A549 (cell line): Measurements from ENCODE around the gene NDUFV3. TPM values are rescaled to one million over a fixed set of nuclear protein-coding genes. Genes with fewer than 3 reads are reported as not detected.
"Not testable (repeated sequence)": the region's sequence is repeated elsewhere in the genome, so short reads cannot be mapped to it uniquely, and the experiment has no call there.

Source experiments
- ATAC-seq, 2 experiments: fragments of 200-7000 bp in 1 of 2; fragments of >200 bp in 1 of 2; cut with Nextera tagmentation in 1 of 2; cut with Tn5 transposase in 1 of 2; 3 replicates each; pipeline versions ENCODE4 v1.8.0 to v1.9.1; 2018 to 2020; ENCODE audit warnings: mild to moderate bottlenecking in 1 of 2, moderate library complexity in 1 of 2
- CTCF ChIA-PET: fragments of 300-600 bp; sonication (Branson Sonifier 250); formaldehyde crosslinking; extraction: SDS; loops from one replicate; lab custom pipeline; 2021; ENCODE audit warnings: antibody characterized with exemption, inconsistent platforms; lab: Yijun Ruan, JAX
- POLR2A ChIA-PET: fragments of 350-600 bp; formaldehyde crosslinking; extraction: SDS; loops from one replicate; lab custom pipeline; 2021; ENCODE audit warnings: antibody characterized with exemption, inconsistent platforms; lab: Yijun Ruan, JAX
- DNase-seq, 2 experiments: peaks; one replicate each; pipeline versions ENCODE4 v3.0.0 to v3.0.0-alpha.2; 2011 to 2016; ENCODE audit warnings: low read depth in 1 of 2, low spot score in 1 of 2
- FAIRE-seq: peaks from 2 replicates; lab custom pipeline; 2011; peaks lifted over from hg19 to GRCh38; lab: Jason Lieb, UNC
- H3K27ac ChIP-seq, 2 experiments: fragments of >200 bp; sonication (Bioruptor Twin); formaldehyde crosslinking; 3 replicates each; pipeline ENCODE4 v1.5.1; 2016 to 2017
- H3K4me1 ChIP-seq: fragments of >200 bp; sonication (Bioruptor Twin); formaldehyde crosslinking; 3 replicates; pipeline ENCODE4 v1.6.1; 2016
- H3K4me2 ChIP-seq: fragments of >200 bp; sonication (Bioruptor Twin); formaldehyde crosslinking; 3 replicates; pipeline ENCODE4 v1.6.1; 2016
- H3K4me3 ChIP-seq: fragments of >200 bp; sonication (Bioruptor Twin); formaldehyde crosslinking; 3 replicates; pipeline ENCODE4 v1.5.1; 2016
- H3K9me3 ChIP-seq: fragments of >200 bp; sonication (Bioruptor Twin); formaldehyde crosslinking; 3 replicates; pipeline ENCODE4 v1.6.1; 2016
- BCL3 ChIP-seq: fragments of >200 bp; sonication (Bioruptor Twin); formaldehyde crosslinking; IDR thresholded peaks from 3 replicates; pipeline ENCODE4 v1.6.1; 2016
- BHLHE40 ChIP-seq: IDR thresholded peaks from 2 replicates; pipeline ENCODE4 v1.6.1; 2012; ENCODE audit warnings: low read depth, low read length, inconsistent platforms
- CHD4 ChIP-seq: fragments of 200-600 bp; sonication (generic); IDR thresholded peaks from 2 replicates; pipeline ENCODE4 v1.6.1; 2016; ENCODE audit warnings: antibody characterized with exemption, mild to moderate bottlenecking, borderline replicate concordance
- FOSL2 ChIP-seq, 2 experiments: fragments of 450-650 bp in 1 of 2; fragments of >200 bp in 1 of 2; sonication (Bioruptor Twin) in 1 of 2; formaldehyde crosslinking; IDR thresholded peaks; 2 replicates each; pipeline versions ENCODE4 v1.5.0 to v1.6.1; 2016 to 2020; ENCODE audit warnings: mild to moderate bottlenecking in 1 of 2, moderate library complexity in 1 of 2
- HDAC2 ChIP-seq: fragments of 200-600 bp; sonication (generic); IDR thresholded peaks from 2 replicates; pipeline ENCODE4 v1.6.1; 2016
- JUN ChIP-seq, 2 experiments: fragments of >200 bp; sonication (Bioruptor Twin); formaldehyde crosslinking; IDR thresholded peaks; 2 replicates in 1 of 2; 3 replicates in 1 of 2; pipeline ENCODE4 v1.6.1; 2016 to 2017
- JUNB ChIP-seq: fragments of >200 bp; sonication (Bioruptor Twin); formaldehyde crosslinking; IDR thresholded peaks from 2 replicates; pipeline ENCODE4 v1.6.1; 2016
- KDM5A ChIP-seq: fragments of 200-600 bp; sonication (generic); IDR thresholded peaks from 2 replicates; pipeline ENCODE4 v1.6.1; 2016; ENCODE audit warnings: antibody characterized with exemption, mild to moderate bottlenecking
- MAFK ChIP-seq: fragments of 450-650 bp; IDR thresholded peaks from 2 replicates; pipeline ENCODE4 v1.6.1; 2014; ENCODE audit not compliant: partially characterized antibody
- MYC ChIP-seq: IDR thresholded peaks from 2 replicates; pipeline ENCODE4 v1.6.1; 2012; ENCODE audit warnings: mild to moderate bottlenecking, inconsistent platforms, low read length, improper control_type of control experiment, borderline replicate concordance
- PBX3 ChIP-seq: IDR thresholded peaks from 2 replicates; pipeline ENCODE4 v1.6.1; 2012
- PHF8 ChIP-seq: fragments of 200-600 bp; sonication (generic); IDR thresholded peaks from 2 replicates; pipeline ENCODE4 v1.6.1; 2016; ENCODE audit warnings: low read depth, mild to moderate bottlenecking, antibody characterized with exemption, moderate library complexity, borderline replicate concordance
- POLR2A ChIP-seq: IDR thresholded peaks from 2 replicates; pipeline ENCODE4 v1.6.1; 2012; ENCODE audit warnings: mild to moderate bottlenecking, low read length
- POLR2AphosphoS2 ChIP-seq: conservative IDR thresholded peaks from 2 replicates; pipeline ENCODE4 v1.6.1; 2012; ENCODE audit warnings: low read length, improper control_type of control experiment, inconsistent platforms
- RARB ChIP-seq: fragments of 250-450 bp; sonication (Bioruptor Pico); IDR thresholded peaks from 2 replicates; pipeline ENCODE4 v1.8.0; 2021; ENCODE audit warnings: mild to moderate bottlenecking, moderate library complexity
- REST ChIP-seq: fragments of 200-600 bp; sonication (generic); IDR thresholded peaks from 2 replicates; pipeline ENCODE4 v1.6.1; 2016; ENCODE audit warnings: antibody characterized with exemption, mild to moderate bottlenecking, moderate library complexity
- RNF2 ChIP-seq: fragments of 200-600 bp; sonication (generic); IDR thresholded peaks from 2 replicates; pipeline ENCODE4 v1.6.1; 2016; ENCODE audit warnings: low read depth, mild to moderate bottlenecking, antibody characterized with exemption, moderate library complexity, borderline replicate concordance
- ZFP36 ChIP-seq: fragments of 450-650 bp; IDR thresholded peaks from 2 replicates; pipeline ENCODE4 v1.6.1; 2014; ENCODE audit warnings: borderline replicate concordance; ENCODE audit not compliant: partially characterized antibody
- ZNF302 ChIP-seq: fragments of 250-450 bp; sonication (Bioruptor Pico); IDR thresholded peaks from 2 replicates; pipeline ENCODE4 v1.9.0; 2021; ENCODE audit warnings: inconsistent platforms, mild to moderate bottlenecking, moderate library complexity
- WGBS: methylation state at CpG from one replicate; pipeline ENCODE4 v1.1.6; 2017; ENCODE audit errors: missing lambda C conversion rate; 5-methylcytosine and 5-hydroxymethylcytosine counted together
- polyA plus RNA-seq, 4 experiments: library from polyadenylated mRNA; depleted of rRNA in 3 of 4; stranded (reverse); fragments of >200 nt; fragmentation: RNase III in 1 of 4; extraction: RNeasy Plus Mini Kit Qiagen cat#74134 plus additional on column Dnase treatment in 1 of 4; gene quantifications; 2 replicates in 3 of 4; 3 replicates in 1 of 4; pipeline ENCODE4 v1.2.3, GENCODE V29; 2011 to 2017
- TF ChIP-seq, protein P1 (sequence below): fragments of 450-650 bp; IDR thresholded peaks from 2 replicates; pipeline ENCODE4 v1.6.1; 2014; ENCODE audit warnings: antibody characterized with exemption

NDUFV3 gene
- polyA plus RNA-seq, 2 of the 4 experiments (the other 2 are of a cell fraction): 17.1 to 20.7 TPM

- TF ChIP-seq BCL3 (no peak), RARB (CRISPR knock-in tag) (no peak)
Measured at GRCh38 chr21:42925114-42925926, 32.2 kb downstream of the NDUFV3 start, which contains the start of gene ERVH48-1 (continued).

DNA sequence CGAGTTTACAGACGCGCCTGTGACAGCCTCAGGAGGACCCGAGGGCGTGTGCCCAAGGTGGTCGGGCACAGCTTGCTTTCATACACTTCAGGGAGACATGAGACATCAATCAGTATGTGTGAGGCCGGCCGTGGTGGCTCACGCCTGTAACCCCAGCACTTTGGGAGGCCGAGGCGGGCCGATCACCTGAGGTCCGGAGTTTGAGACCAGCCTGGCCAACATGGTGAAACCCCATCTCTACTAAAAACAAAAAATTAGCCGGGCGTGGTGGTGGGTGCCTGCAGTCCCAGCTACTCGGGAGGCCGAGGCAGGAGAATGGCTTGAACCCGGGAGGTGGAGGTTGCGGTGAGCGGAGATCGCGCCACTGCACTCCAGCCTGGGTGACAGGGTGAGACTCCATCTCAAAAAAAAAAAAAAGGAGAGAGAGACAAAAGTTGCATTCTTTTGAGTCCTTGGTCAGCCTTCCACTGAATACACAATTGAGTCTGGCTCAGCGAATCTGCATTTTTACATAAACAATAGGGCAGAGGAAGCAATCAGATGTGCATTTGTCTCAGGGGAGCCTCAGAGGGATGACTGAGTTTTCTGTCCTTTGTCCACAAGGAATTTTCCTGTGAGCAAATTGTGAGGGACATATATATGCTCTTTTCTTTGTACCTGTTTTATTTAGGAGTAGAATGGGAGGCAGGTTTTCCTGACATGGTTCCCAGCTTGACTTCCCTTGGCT, 34.5 kb downstream of the NDUFV3 start:
- ATAC-seq, DNase-seq, H3K27ac ChIP-seq, CTCF ChIA-PET, H3K4me1 ChIP-seq, H3K4me2 ChIP-seq, H3K9me3 ChIP-seq, H3K4me3 ChIP-seq, FAIRE-seq: not testable (repeated sequence)
- WGBS: 91% methylated on average over 18 of the region's 23 CpGs
- POLR2A ChIA-PET: interaction anchor here (0.6 kb wide), 1 partner anchor 64 kb away, joined by 5 read pairs; no protein-coding TSS in a partner anchor

- 71% methylated on average over 3 of the region's 3 CpGs for WGBS
- ATAC-seq: no peak
- no peak overlapping the region for H3K4me2 ChIP-seq
Measured at GRCh38 chr21:42929969-42930368, 36.9 kb downstream of the NDUFV3 start.

DNA sequence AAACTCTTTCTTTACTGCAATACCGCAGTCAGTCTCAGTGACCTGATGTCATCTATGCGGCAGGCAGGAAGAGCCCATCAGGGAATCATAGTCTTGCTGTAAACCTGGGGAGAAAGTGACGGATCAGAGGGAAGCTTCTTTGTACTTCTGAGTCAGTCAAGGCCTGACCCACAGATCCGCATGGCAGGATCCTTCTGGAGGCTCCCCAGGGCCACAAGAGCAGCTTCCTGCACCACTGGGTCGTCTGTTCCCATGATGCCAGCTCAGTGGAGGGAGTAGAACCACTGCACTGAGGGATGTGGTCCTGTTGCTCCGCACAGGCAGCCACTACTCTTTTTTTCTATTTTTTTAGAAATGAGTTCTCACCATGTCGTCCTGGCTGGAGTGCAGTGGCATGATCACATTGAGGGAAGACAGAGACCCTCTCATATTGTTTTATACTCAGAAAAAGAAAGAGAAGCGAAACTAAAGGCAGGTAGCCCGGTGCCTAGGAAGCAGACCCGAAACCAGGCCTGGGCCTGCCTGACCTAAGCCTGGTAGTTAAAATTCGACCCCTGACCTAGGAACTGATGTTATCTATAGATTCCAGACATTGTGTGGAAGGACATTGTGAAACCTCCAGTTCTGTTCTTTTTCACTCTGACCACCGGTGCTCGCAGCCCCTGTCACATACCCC, 38.6 kb downstream of the NDUFV3 start:
- Histone ChIP-seq H3K4me3 (no peak overlapping the region), H3K9me3 (no peaks in the 10 kb centered on the region), H3K27ac (no peak overlapping the region), H3K4me1 (no peaks in the 10 kb centered on the region), H3K4me2 (no peak overlapping the region)
- FAIRE-seq (no peak), DNase-seq (no peak), ATAC-seq (no peak)
- ChIA-PET CTCF (no interaction called here), POLR2A (no interaction called here)
- 85% methylated on average over 13 of the region's 13 CpGs for WGBS
- TF ChIP-seq FOSL2 (IDR thresholded peaks at IDR 0.05): no peak
- no peak for TF ChIP-seq FOSL2 (CRISPR knock-in tag; IDR thresholded peaks at IDR 0.05)
- no peak for TF ChIP-seq PBX3
- TF ChIP-seq, protein P1, sequence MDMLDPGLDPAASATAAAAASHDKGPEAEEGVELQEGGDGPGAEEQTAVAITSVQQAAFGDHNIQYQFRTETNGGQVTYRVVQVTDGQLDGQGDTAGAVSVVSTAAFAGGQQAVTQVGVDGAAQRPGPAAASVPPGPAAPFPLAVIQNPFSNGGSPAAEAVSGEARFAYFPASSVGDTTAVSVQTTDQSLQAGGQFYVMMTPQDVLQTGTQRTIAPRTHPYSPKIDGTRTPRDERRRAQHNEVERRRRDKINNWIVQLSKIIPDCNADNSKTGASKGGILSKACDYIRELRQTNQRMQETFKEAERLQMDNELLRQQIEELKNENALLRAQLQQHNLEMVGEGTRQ: no peak
- no peak for TF ChIP-seq ZNF302 (CRISPR knock-in tag)
- TF ChIP-seq BHLHE40: no peak
- no peak for TF ChIP-seq CHD4
- no peak for TF ChIP-seq HDAC2
- no peak for TF ChIP-seq RNF2
- TF ChIP-seq MAFK: no peak
- TF ChIP-seq POLR2A: no peak
- no peak for TF ChIP-seq REST

More at GRCh38 chr21:42929969-42930368, 36.9 kb downstream of the NDUFV3 start:
- FAIRE-seq (no peak), DNase-seq (no peak)
- no peaks in the 10 kb centered on the region for H3K4me1 ChIP-seq
- POLR2A ChIA-PET: no interaction called here
- CTCF ChIA-PET: no interaction called here
- no peaks in the 10 kb centered on the region for H3K9me3 ChIP-seq
- no peak for TF ChIP-seq JUNB
- no peak for TF ChIP-seq JUN (IDR thresholded peaks at IDR 0.05)
- TF ChIP-seq POLR2AphosphoS2: no peak
- no peak for TF ChIP-seq MYC
- TF ChIP-seq PHF8: no peak
- TF ChIP-seq KDM5A: no peak
- TF ChIP-seq ZFP36: no peak
- no peak overlapping the region for H3K4me3 ChIP-seq
- no peak overlapping the region for H3K27ac ChIP-seq
